Small intestine (tissue), 7 donors: Measurements from ENCODE around the gene ATP2C1. TPM values are rescaled to one million over a fixed set of nuclear protein-coding genes. Genes with fewer than 3 reads are reported as not detected.

Experiments used
- DNase-seq, 2 donors: peaks; one replicate each; pipeline versions ENCODE4 v3.0.0 to v3.0.0-alpha.2; 2013
- FAIRE-seq: peaks from 2 replicates; lab custom pipeline; 2012; peaks lifted over from hg19 to GRCh38; lab: Jason Lieb, UNC
- H3K27ac ChIP-seq, 3 donors: one replicate each; pipeline ENCODE4 v1.5.1; 2013; ENCODE audit warnings: low read length in 2 of 3, mild to moderate bottlenecking in 2 of 3, control low read depth in 1 of 3, inconsistent platforms in 1 of 3, low read depth in 1 of 3, moderate library complexity in 1 of 3
- H3K27me3 ChIP-seq, 3 donors: one replicate each; pipeline ENCODE4 v1.6.1; 2013; ENCODE audit warnings: low read length in 3 of 3, inconsistent platforms in 1 of 3; ENCODE audit not compliant: control insufficient read depth in 3 of 3, insufficient read depth in 3 of 3
- H3K36me3 ChIP-seq, 3 donors: one replicate each; pipeline ENCODE4 v1.6.1; 2013; ENCODE audit warnings: low read length in 3 of 3, inconsistent platforms in 1 of 3, low read depth in 1 of 3, mild to moderate bottlenecking in 1 of 3, moderate library complexity in 1 of 3; ENCODE audit not compliant: control insufficient read depth in 3 of 3, insufficient read depth in 2 of 3
- H3K4me1 ChIP-seq, 3 donors: one replicate each; pipeline ENCODE4 v1.6.1; 2013; ENCODE audit warnings: low read length in 2 of 3, inconsistent platforms in 1 of 3, low read depth in 1 of 3, mild to moderate bottlenecking in 1 of 3, moderate library complexity in 1 of 3; ENCODE audit not compliant: control insufficient read depth in 3 of 3, insufficient read depth in 2 of 3
- H3K4me3 ChIP-seq, 3 donors: one replicate each; pipeline ENCODE4 v1.5.1; 2013; ENCODE audit warnings: low read length in 3 of 3, control low read depth in 1 of 3, inconsistent platforms in 1 of 3, low read depth in 1 of 3, mild to moderate bottlenecking in 1 of 3, moderate library complexity in 1 of 3
- H3K9me3 ChIP-seq, 2 donors: one replicate each; pipeline ENCODE4 v1.6.1; 2013; ENCODE audit warnings: low read depth in 1 of 2, low read length in 1 of 2; ENCODE audit not compliant: control insufficient read depth in 2 of 2, insufficient read depth in 1 of 2
- WGBS, 3 donors: extraction: QIAGEN DNeasy Blood & Tissue Kit; methylation state at CpG; one replicate each; pipeline ENCODE4 v1.1.7; 2013; 5-methylcytosine and 5-hydroxymethylcytosine counted together
- polyA plus RNA-seq, 4 donors: library from polyadenylated mRNA; stranded (reverse) in 3 of 4; unstranded in 1 of 4; fragments of 200-250 nt in 3 of 4; fragments of 120-200 nt in 1 of 4; gene quantifications; one replicate each; pipeline versions ENCODE4 v1.2.1 to v1.2.3, GENCODE V29; 2013
- donor health status: healthy with polysubstance abuse.
- donor health status: control.
- donor health status: control.
- donor health status: Bipolar disorder and iron deficiency.
- donor health status: healthy.

ATP2C1 gene
- polyA plus RNA-seq, 4 donors: 6.2 to 62.2 (median 31.4) TPM

- Histone ChIP-seq H3K36me3 (peaks cover 0 to 4% (median under 1%) of the 10 kb centered on the region in 3 donors), H3K4me3 (no peak overlapping the region), H3K27ac (no peak overlapping the region), H3K4me1 (no peaks in the 10 kb centered on the region), H3K9me3 (no peaks in the 10 kb centered on the region), H3K27me3 (no peaks in the 10 kb centered on the region)
- DNase-seq (no peak), FAIRE-seq (no peak)
- WGBS, 3 donors: 95 to 100% (median 96%) methylated on average over 4 of the region's 4 CpGs
Observed at GRCh38 chr3:130935761-130936492, 42.0 kb downstream of the ATP2C1 start.

GRCh38 chr3:130939753-130940152 is 45.9 kb downstream of the ATP2C1 start:
- Histone ChIP-seq H3K4me3 (no peak overlapping the region), H3K36me3 (peaks cover 7 to 10% (median 9%) of the 10 kb centered on the region in 3 donors), H3K4me1 (no peaks in the 10 kb centered on the region), H3K27ac (no peak overlapping the region), H3K27me3 (no peaks in the 10 kb centered on the region), H3K9me3 (no peaks in the 10 kb centered on the region)
- no peak for DNase-seq
- no peak for FAIRE-seq

GRCh38 chr3:130941793-130942192 is 47.9 kb downstream of the ATP2C1 start:
- DNase-seq (no peak), FAIRE-seq (no peak)
- Histone ChIP-seq H3K27ac (no peak overlapping the region), H3K4me3 (no peak overlapping the region), H3K4me1 (no peaks in the 10 kb centered on the region), H3K27me3 (no peaks in the 10 kb centered on the region), H3K9me3 (no peaks in the 10 kb centered on the region), H3K36me3 (peaks cover 10 to 11% (median 10%) of the 10 kb centered on the region in 3 donors)

- DNase-seq: no peak
- no peak for FAIRE-seq
- Histone ChIP-seq H3K27me3 (no peaks in the 10 kb centered on the region), H3K36me3 (peaks cover 7 to 8% (median 7%) of the 10 kb centered on the region in 3 donors), H3K4me3 (no peak overlapping the region), H3K9me3 (no peaks in the 10 kb centered on the region), H3K4me1 (no peaks in the 10 kb centered on the region), H3K27ac (no peak overlapping the region)
- 94 to 97% (median 95%) methylated on average over 3 of the region's 3 CpGs for WGBS, 3 donors
Observed at GRCh38 chr3:130946882-130947281, 53.0 kb downstream of the ATP2C1 start.

GRCh38 chr3:130948001-130948773 is 54.3 kb downstream of the ATP2C1 start:
- 95 to 100% (median 98%) methylated on average over 2 of the region's 2 CpGs for WGBS, 3 donors
- no peak overlapping the region for H3K27ac ChIP-seq
- H3K9me3 ChIP-seq: no peaks in the 10 kb centered on the region
- no peaks in the 10 kb centered on the region for H3K4me1 ChIP-seq
- DNase-seq (no peak), FAIRE-seq (no peak)
- no peaks in the 10 kb centered on the region for H3K27me3 ChIP-seq
- no peak overlapping the region for H3K4me3 ChIP-seq
- H3K36me3 ChIP-seq: peaks cover 4 to 7% (median 7%) of the 10 kb centered on the region in 3 donors

GRCh38 chr3:130948929-130949328 is 55.0 kb downstream of the ATP2C1 start:
- WGBS, 3 donors: 88 to 97% (median 92%) methylated on average over 3 of the region's 3 CpGs
- Histone ChIP-seq H3K9me3 (no peaks in the 10 kb centered on the region), H3K27ac (no peak overlapping the region), H3K4me1 (no peaks in the 10 kb centered on the region), H3K27me3 (no peaks in the 10 kb centered on the region), H3K36me3 (peaks cover 4 to 7% (median 5%) of the 10 kb centered on the region in 3 donors), H3K4me3 (no peak overlapping the region)
- FAIRE-seq: no peak
- DNase-seq: no peak

GRCh38 chr3:130950124-130950523 is 56.2 kb downstream of the ATP2C1 start:
- no peak for FAIRE-seq
- WGBS, 3 donors: 44 to 55% (median 53%) methylated on average over 2 of the region's 2 CpGs

GRCh38 chr3:130950641-130951040 is 56.8 kb downstream of the ATP2C1 start:
- H3K27me3 ChIP-seq: no peaks in the 10 kb centered on the region
- H3K9me3 ChIP-seq: no peaks in the 10 kb centered on the region
- H3K4me1 ChIP-seq: no peaks in the 10 kb centered on the region
- no peak for FAIRE-seq
- H3K36me3 ChIP-seq: peaks cover 3 to 8% (median 7%) of the 10 kb centered on the region in 3 donors
- H3K27ac ChIP-seq: no peak overlapping the region
- DNase-seq: no peak
- no peak overlapping the region for H3K4me3 ChIP-seq

More at GRCh38 chr3:130950124-130950523, 56.2 kb downstream of the ATP2C1 start:
- peaks cover 3 to 7% (median 6%) of the 10 kb centered on the region in 3 donors for H3K36me3 ChIP-seq
- no peak overlapping the region for H3K4me3 ChIP-seq
- H3K9me3 ChIP-seq: no peaks in the 10 kb centered on the region
- H3K27ac ChIP-seq: no peak overlapping the region
- DNase-seq: no peak
- no peaks in the 10 kb centered on the region for H3K4me1 ChIP-seq
- no peaks in the 10 kb centered on the region for H3K27me3 ChIP-seq
